Measurements from ENCODE around the gene HIGD2A. TPM values are rescaled to one million over a fixed set of nuclear protein-coding genes. Genes with fewer than 3 reads are reported as not detected.

The HIGD2A gene
- total and polyA plus RNA-seq, 9 of the 15 experiments (the other 6 are each of a cell fraction or from before 2014, with no cell fraction given) = 94.7 to 264 (median 163) TPM

DNA sequence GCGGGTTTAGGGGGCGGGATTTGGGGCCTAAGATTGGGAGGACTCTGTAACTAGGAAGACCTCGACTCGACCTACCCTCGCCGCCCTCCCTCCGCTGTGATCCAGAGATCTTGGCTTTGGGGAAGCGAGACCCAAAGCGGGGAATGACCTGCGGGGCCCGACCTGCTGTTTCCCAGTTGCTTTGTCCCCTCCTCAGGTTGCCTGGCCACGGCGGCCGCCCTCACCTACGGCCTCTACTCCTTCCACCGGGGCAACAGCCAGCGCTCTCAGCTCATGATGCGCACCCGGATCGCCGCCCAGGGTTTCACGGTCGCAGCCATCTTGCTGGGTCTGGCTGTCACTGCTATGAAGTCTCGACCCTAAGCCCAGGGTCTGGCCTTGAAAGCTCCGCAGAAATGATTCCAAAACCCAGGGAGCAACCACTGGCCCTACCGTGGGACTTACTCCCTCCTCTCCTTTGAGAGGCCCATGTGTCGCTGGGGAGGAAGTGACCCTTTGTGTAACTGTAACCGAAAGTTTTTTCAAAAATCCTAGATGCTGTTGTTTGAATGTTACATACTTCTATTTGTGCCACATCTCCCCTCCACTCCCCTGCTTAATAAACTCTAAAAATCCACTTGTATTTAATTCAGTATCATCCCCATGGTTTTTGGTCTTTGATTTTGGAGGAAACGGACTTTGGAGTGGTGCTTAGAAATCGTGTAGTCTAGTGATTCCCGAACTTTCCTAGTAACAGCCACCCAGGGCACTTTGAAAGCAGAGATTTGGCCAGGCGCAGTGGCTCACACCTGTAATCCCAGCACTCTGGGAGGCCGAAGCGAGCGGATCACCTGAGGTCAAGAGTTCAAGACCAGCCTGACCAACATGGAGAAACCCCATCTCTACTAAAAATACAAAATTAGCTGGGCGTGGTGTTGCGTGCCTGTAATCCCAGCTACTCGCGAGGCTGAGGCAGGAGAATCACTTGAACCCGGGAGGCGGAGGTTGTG is 878 bp downstream of the HIGD2A start (continued):
- TF ChIP-seq NCOA2 (IDR thresholded peaks at IDR 0.05; ENCODE audit: partially characterized antibody in 2 of 2) (no peak), RCOR1 (IDR thresholded peaks at IDR 0.05; ENCODE audit: borderline replicate concordance in 1 of 2, low read depth in 2 of 2, low read length in 2 of 2) (0 out of 4 replicates have a peak, but pooled peaks of 1 of the 2 experiments have one; percentile 5), ZC3H11A (IDR thresholded peaks at IDR 0.05; ENCODE audit: low read depth, low read length) (no peak)
- TF ChIP-seq, protein P1, sequence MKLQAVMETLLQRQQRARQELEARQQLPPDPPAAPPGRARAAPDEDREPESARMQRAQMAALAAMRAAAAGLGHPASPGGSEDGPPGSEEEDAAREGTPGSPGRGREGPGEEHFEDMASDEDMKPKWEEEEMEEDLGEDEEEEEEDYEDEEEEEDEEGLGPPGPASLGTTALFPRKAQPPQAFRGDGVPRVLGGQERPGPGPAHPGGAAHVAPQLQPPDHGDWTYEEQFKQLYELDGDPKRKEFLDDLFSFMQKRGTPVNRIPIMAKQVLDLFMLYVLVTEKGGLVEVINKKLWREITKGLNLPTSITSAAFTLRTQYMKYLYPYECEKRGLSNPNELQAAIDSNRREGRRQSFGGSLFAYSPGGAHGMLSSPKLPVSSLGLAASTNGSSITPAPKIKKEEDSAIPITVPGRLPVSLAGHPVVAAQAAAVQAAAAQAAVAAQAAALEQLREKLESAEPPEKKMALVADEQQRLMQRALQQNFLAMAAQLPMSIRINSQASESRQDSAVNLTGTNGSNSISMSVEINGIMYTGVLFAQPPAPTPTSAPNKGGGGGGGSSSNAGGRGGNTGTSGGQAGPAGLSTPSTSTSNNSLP (IDR thresholded peaks at IDR 0.05; ENCODE audit: borderline replicate concordance, low read depth, low read length) = no peak
- TF ChIP-seq, protein P2, sequence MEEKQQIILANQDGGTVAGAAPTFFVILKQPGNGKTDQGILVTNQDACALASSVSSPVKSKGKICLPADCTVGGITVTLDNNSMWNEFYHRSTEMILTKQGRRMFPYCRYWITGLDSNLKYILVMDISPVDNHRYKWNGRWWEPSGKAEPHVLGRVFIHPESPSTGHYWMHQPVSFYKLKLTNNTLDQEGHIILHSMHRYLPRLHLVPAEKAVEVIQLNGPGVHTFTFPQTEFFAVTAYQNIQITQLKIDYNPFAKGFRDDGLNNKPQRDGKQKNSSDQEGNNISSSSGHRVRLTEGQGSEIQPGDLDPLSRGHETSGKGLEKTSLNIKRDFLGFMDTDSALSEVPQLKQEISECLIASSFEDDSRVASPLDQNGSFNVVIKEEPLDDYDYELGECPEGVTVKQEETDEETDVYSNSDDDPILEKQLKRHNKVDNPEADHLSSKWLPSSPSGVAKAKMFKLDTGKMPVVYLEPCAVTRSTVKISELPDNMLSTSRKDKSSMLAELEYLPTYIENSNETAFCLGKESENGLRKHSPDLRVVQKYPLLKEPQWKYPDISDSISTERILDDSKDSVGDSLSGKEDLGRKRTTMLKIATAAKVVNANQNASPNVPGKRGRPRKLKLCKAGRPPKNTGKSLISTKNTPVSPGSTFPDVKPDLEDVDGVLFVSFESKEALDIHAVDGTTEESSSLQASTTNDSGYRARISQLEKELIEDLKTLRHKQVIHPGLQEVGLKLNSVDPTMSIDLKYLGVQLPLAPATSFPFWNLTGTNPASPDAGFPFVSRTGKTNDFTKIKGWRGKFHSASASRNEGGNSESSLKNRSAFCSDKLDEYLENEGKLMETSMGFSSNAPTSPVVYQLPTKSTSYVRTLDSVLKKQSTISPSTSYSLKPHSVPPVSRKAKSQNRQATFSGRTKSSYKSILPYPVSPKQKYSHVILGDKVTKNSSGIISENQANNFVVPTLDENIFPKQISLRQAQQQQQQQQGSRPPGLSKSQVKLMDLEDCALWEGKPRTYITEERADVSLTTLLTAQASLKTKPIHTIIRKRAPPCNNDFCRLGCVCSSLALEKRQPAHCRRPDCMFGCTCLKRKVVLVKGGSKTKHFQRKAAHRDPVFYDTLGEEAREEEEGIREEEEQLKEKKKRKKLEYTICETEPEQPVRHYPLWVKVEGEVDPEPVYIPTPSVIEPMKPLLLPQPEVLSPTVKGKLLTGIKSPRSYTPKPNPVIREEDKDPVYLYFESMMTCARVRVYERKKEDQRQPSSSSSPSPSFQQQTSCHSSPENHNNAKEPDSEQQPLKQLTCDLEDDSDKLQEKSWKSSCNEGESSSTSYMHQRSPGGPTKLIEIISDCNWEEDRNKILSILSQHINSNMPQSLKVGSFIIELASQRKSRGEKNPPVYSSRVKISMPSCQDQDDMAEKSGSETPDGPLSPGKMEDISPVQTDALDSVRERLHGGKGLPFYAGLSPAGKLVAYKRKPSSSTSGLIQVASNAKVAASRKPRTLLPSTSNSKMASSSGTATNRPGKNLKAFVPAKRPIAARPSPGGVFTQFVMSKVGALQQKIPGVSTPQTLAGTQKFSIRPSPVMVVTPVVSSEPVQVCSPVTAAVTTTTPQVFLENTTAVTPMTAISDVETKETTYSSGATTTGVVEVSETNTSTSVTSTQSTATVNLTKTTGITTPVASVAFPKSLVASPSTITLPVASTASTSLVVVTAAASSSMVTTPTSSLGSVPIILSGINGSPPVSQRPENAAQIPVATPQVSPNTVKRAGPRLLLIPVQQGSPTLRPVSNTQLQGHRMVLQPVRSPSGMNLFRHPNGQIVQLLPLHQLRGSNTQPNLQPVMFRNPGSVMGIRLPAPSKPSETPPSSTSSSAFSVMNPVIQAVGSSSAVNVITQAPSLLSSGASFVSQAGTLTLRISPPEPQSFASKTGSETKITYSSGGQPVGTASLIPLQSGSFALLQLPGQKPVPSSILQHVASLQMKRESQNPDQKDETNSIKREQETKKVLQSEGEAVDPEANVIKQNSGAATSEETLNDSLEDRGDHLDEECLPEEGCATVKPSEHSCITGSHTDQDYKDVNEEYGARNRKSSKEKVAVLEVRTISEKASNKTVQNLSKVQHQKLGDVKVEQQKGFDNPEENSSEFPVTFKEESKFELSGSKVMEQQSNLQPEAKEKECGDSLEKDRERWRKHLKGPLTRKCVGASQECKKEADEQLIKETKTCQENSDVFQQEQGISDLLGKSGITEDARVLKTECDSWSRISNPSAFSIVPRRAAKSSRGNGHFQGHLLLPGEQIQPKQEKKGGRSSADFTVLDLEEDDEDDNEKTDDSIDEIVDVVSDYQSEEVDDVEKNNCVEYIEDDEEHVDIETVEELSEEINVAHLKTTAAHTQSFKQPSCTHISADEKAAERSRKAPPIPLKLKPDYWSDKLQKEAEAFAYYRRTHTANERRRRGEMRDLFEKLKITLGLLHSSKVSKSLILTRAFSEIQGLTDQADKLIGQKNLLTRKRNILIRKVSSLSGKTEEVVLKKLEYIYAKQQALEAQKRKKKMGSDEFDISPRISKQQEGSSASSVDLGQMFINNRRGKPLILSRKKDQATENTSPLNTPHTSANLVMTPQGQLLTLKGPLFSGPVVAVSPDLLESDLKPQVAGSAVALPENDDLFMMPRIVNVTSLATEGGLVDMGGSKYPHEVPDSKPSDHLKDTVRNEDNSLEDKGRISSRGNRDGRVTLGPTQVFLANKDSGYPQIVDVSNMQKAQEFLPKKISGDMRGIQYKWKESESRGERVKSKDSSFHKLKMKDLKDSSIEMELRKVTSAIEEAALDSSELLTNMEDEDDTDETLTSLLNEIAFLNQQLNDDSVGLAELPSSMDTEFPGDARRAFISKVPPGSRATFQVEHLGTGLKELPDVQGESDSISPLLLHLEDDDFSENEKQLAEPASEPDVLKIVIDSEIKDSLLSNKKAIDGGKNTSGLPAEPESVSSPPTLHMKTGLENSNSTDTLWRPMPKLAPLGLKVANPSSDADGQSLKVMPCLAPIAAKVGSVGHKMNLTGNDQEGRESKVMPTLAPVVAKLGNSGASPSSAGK (IDR thresholded peaks at IDR 0.05) = peak; percentile 23; the same call in 1 of the 2 replicates
- TF ChIP-seq, protein P3, sequence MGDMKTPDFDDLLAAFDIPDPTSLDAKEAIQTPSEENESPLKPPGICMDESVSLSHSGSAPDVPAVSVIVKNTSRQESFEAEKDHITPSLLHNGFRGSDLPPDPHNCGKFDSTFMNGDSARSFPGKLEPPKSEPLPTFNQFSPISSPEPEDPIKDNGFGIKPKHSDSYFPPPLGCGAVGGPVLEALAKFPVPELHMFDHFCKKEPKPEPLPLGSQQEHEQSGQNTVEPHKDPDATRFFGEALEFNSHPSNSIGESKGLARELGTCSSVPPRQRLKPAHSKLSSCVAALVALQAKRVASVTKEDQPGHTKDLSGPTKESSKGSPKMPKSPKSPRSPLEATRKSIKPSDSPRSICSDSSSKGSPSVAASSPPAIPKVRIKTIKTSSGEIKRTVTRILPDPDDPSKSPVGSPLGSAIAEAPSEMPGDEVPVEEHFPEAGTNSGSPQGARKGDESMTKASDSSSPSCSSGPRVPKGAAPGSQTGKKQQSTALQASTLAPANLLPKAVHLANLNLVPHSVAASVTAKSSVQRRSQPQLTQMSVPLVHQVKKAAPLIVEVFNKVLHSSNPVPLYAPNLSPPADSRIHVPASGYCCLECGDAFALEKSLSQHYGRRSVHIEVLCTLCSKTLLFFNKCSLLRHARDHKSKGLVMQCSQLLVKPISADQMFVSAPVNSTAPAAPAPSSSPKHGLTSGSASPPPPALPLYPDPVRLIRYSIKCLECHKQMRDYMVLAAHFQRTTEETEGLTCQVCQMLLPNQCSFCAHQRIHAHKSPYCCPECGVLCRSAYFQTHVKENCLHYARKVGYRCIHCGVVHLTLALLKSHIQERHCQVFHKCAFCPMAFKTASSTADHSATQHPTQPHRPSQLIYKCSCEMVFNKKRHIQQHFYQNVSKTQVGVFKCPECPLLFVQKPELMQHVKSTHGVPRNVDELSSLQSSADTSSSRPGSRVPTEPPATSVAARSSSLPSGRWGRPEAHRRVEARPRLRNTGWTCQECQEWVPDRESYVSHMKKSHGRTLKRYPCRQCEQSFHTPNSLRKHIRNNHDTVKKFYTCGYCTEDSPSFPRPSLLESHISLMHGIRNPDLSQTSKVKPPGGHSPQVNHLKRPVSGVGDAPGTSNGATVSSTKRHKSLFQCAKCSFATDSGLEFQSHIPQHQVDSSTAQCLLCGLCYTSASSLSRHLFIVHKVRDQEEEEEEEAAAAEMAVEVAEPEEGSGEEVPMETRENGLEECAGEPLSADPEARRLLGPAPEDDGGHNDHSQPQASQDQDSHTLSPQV (IDR thresholded peaks at IDR 0.05) = 0 out of 2 replicates have a peak, but pooled peaks have one; percentile 28
